H9 (cell line): ENCODE results near the gene LYPD1. TPM values are rescaled to one million over a fixed set of nuclear protein-coding genes. Genes with fewer than 3 reads are reported as not detected.

ENCODE experiments used
- DNase-seq: peaks from one replicate; pipeline ENCODE4 v3.0.0-alpha.2; 2017
- H2AFZ ChIP-seq: one replicate; pipeline ENCODE4 v1.6.1; 2013; ENCODE audit warnings: mild to moderate bottlenecking, low read length, control low read depth, moderate library complexity
- H2AK5ac ChIP-seq: 2 replicates; pipeline ENCODE4 v1.6.1; 2013; ENCODE audit warnings: low read length, control low read depth, mixed read lengths; ENCODE audit not compliant: insufficient read length
- H2BK120ac ChIP-seq: one replicate; pipeline ENCODE4 v1.6.1; 2013; ENCODE audit warnings: low read depth, mild to moderate bottlenecking, low read length, control low read depth, inconsistent platforms; ENCODE audit not compliant: poor library complexity, severe bottlenecking
- H2BK12ac ChIP-seq: 2 replicates; pipeline ENCODE4 v1.6.1; 2013; ENCODE audit warnings: low read length, control low read depth, mixed read lengths, low read depth; ENCODE audit not compliant: insufficient read length
- H2BK15ac ChIP-seq: 2 replicates; pipeline ENCODE4 v1.6.1; 2013; ENCODE audit warnings: low read depth, low read length, control low read depth
- H2BK20ac ChIP-seq: one replicate; pipeline ENCODE4 v1.6.1; 2013; ENCODE audit warnings: low read depth, mild to moderate bottlenecking, low read length, control low read depth, inconsistent platforms; ENCODE audit not compliant: poor library complexity, severe bottlenecking
- H2BK5ac ChIP-seq: 2 replicates; pipeline ENCODE4 v1.6.1; 2013; ENCODE audit warnings: low read length, control low read depth, mixed read lengths; ENCODE audit not compliant: insufficient read length
- H3K14ac ChIP-seq: 2 replicates; pipeline ENCODE4 v1.6.1; 2013; ENCODE audit warnings: low read length, control low read depth; ENCODE audit not compliant: insufficient read depth
- H3K18ac ChIP-seq: 2 replicates; pipeline ENCODE4 v1.6.1; 2013; ENCODE audit warnings: low read depth, mild to moderate bottlenecking, mixed read lengths, low read length, control low read depth; ENCODE audit not compliant: insufficient read length
- H3K23ac ChIP-seq: 2 replicates; pipeline ENCODE4 v1.6.1; 2013; ENCODE audit warnings: low read length, control low read depth, mixed read lengths, low read depth; ENCODE audit not compliant: insufficient read length
- H3K23me2 ChIP-seq: 2 replicates; pipeline ENCODE4 v1.6.1; 2013; ENCODE audit warnings: low read depth, mild to moderate bottlenecking, mixed read lengths, low read length, control low read depth; ENCODE audit not compliant: insufficient read length, poor library complexity, severe bottlenecking
- H3K27ac ChIP-seq: 2 replicates; pipeline ENCODE4 v1.5.1; 2013; ENCODE audit warnings: low read length, control low read depth, mixed read lengths, low read depth; ENCODE audit not compliant: insufficient read length
- H3K27me3 ChIP-seq: 2 replicates; pipeline ENCODE4 v1.6.1; 2013; ENCODE audit warnings: low read length, control low read depth, inconsistent platforms; ENCODE audit not compliant: insufficient read depth
- H3K4ac ChIP-seq: 2 replicates; pipeline ENCODE4 v1.6.1; 2013; ENCODE audit warnings: low read depth, mild to moderate bottlenecking, control low read depth, inconsistent platforms, low read length, moderate library complexity
- H3K4me1 ChIP-seq: 2 replicates; pipeline ENCODE4 v1.6.1; 2013; ENCODE audit warnings: low read length, control low read depth, inconsistent platforms; ENCODE audit not compliant: insufficient read depth
- H3K4me2 ChIP-seq: 2 replicates; pipeline ENCODE4 v1.6.1; 2013; ENCODE audit warnings: low read length, control low read depth, mixed read lengths; ENCODE audit not compliant: insufficient read length, insufficient read depth
- H3K56ac ChIP-seq: 2 replicates; pipeline ENCODE4 v1.6.1; 2013; ENCODE audit warnings: low read depth, mild to moderate bottlenecking, mixed read lengths, low read length, control low read depth; ENCODE audit not compliant: insufficient read length
- H3K79me1 ChIP-seq: 2 replicates; pipeline ENCODE4 v1.6.1; 2013; ENCODE audit warnings: low read depth, mild to moderate bottlenecking, moderate library complexity, low read length, control low read depth, inconsistent platforms; ENCODE audit not compliant: insufficient read depth, poor library complexity, severe bottlenecking
- H3K79me2 ChIP-seq: 2 replicates; pipeline ENCODE4 v1.6.1; 2013; ENCODE audit warnings: low read length, control low read depth, inconsistent platforms; ENCODE audit not compliant: insufficient read depth
- H3K9ac ChIP-seq: 2 replicates; pipeline ENCODE4 v1.6.1; 2013; ENCODE audit warnings: low read length, control low read depth, mixed read lengths; ENCODE audit not compliant: insufficient read length; ENCODE audit errors: extremely low read depth
- H3K9me3 ChIP-seq: one replicate; pipeline ENCODE4 v1.6.1; 2013; ENCODE audit warnings: low read depth, low read length, inconsistent platforms; ENCODE audit not compliant: control insufficient read depth
- H3T11ph ChIP-seq: one replicate; pipeline ENCODE4 v1.6.1; 2013; ENCODE audit warnings: mild to moderate bottlenecking, low read length, control low read depth, inconsistent platforms
- H4K20me1 ChIP-seq: one replicate; pipeline ENCODE4 v1.6.1; 2013; ENCODE audit not compliant: control insufficient read depth, insufficient read length, insufficient read depth
- H4K5ac ChIP-seq: 2 replicates; pipeline ENCODE4 v1.6.1; 2013; ENCODE audit warnings: low read depth, mild to moderate bottlenecking, mixed read lengths, low read length, control low read depth; ENCODE audit not compliant: insufficient read length
- H4K8ac ChIP-seq: replicated peaks from 2 replicates; pipeline ENCODE4 v1.6.1; 2013; ENCODE audit warnings: low read length, control low read depth, mixed read lengths, low read depth; ENCODE audit not compliant: insufficient read length
- H4K91ac ChIP-seq: 2 replicates; pipeline ENCODE4 v1.6.1; 2013; ENCODE audit warnings: low read depth, mild to moderate bottlenecking, moderate library complexity, mixed read lengths, low read length, control low read depth; ENCODE audit not compliant: insufficient read length
- H3K27ac Mint-ChIP-seq, 3 experiments: 2 replicates in 2 of 3; 3 replicates in 1 of 3; pipeline ENCODE4 v1.8.0; 2020 to 2021; ENCODE audit warnings: mixed read lengths in 3 of 3, mild to moderate bottlenecking in 1 of 3, moderate library complexity in 1 of 3
- H3K27me3 Mint-ChIP-seq: 2 replicates; pipeline ENCODE4 v1.8.0; 2021; ENCODE audit warnings: low read depth, mild to moderate bottlenecking, moderate library complexity, mixed read lengths
- H3K36me3 Mint-ChIP-seq, 3 experiments: 2 replicates in 2 of 3; 3 replicates in 1 of 3; pipeline ENCODE4 v1.8.0; 2020 to 2021; ENCODE audit warnings: low read depth in 3 of 3, mixed read lengths in 3 of 3; ENCODE audit not compliant: insufficient read depth in 1 of 3
- H3K4me1 Mint-ChIP-seq, 2 experiments: 2 replicates each; pipeline ENCODE4 v1.8.0; 2020; ENCODE audit warnings: mixed read lengths in 2 of 2
- H3K4me3 Mint-ChIP-seq, 2 experiments: 2 replicates in 1 of 2; 3 replicates in 1 of 2; pipeline ENCODE4 v1.8.0; 2020 to 2021; ENCODE audit warnings: mild to moderate bottlenecking in 2 of 2, mixed read lengths in 2 of 2, moderate library complexity in 1 of 2
- H3K9me3 Mint-ChIP-seq, 2 experiments: 2 replicates in 1 of 2; 3 replicates in 1 of 2; pipeline ENCODE4 v1.8.0; 2020; ENCODE audit warnings: mild to moderate bottlenecking in 2 of 2, mixed read lengths in 2 of 2, moderate library complexity in 1 of 2
- CTCF ChIP-seq: fragments of 200-600 bp; sonication (generic); conservative IDR thresholded peaks from 3 replicates; pipeline ENCODE4 v1.8.0; 2021; ENCODE audit warnings: antibody characterized with exemption, mild to moderate bottlenecking
- WGBS: extraction: QIAGEN DNeasy Blood & Tissue Kit; methylation state at CpG from one replicate; pipeline ENCODE4 v1.1.7; 2013; ENCODE audit warnings: missing lambda C conversion rate, low lambda C conversion rate, mixed read lengths; ENCODE audit not compliant: insufficient read length; ENCODE audit errors: extremely low coverage; 5-methylcytosine and 5-hydroxymethylcytosine counted together
- total RNA-seq: library from RNA; stranded (reverse); gene quantifications from 2 replicates; pipeline ENCODE4 v1.2.1, GENCODE V29; 2021

LYPD1 gene
- total RNA-seq, 1 experiment from 2014 or later = 10.6 TPM

DNA sequence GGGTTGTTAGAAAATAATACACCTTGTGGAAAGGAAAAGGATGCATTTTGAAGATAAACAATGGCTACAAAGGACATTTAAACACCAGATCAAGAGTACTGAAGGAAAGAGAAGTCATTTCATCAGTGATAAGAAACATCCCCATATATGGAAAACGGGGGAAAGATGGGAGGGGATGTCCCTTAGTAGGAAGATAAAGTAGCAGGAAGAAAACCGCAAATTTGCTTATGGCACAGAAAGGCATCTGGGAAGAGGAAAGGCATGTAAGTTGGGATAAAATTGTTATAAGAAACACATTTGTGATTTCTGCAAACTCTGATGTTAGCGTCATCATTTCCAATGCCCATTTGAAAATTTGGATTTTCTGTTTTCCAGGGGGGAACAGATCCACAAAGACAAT lies 10.5 kb upstream of the LYPD1 start:
- H3K27me3 ChIP-seq = no peaks in the 10 kb centered on the region
- H3K9me3 ChIP-seq = no peaks in the 10 kb centered on the region
- no peak overlapping the region for H3K18ac ChIP-seq
- no peaks in the 10 kb centered on the region for H4K20me1 ChIP-seq
- H2AK5ac ChIP-seq = no peak overlapping the region
- no peak for TF ChIP-seq CTCF
- no peak overlapping the region for H3K27ac ChIP-seq
- H3K14ac ChIP-seq = no peak overlapping the region
- H3K79me1 ChIP-seq = no peaks in the 10 kb centered on the region
- H4K5ac ChIP-seq = no peak overlapping the region
- H2BK5ac ChIP-seq = no peak overlapping the region
- no peak overlapping the region for H3K56ac ChIP-seq
- no peaks in the 10 kb centered on the region for H3K4me1 ChIP-seq
- H3K4ac ChIP-seq = no peak overlapping the region
- no peaks in the 10 kb centered on the region; a peak in 1 of 5 replicates for H3K9me3 Mint-ChIP-seq
- H3K4me3 Mint-ChIP-seq = no peak overlapping the region
- H3K79me2 ChIP-seq = no peaks in the 10 kb centered on the region
- no peak overlapping the region for H3K27ac Mint-ChIP-seq
- H3K23me2 ChIP-seq = no peaks in the 10 kb centered on the region
- H3T11ph ChIP-seq = no peak overlapping the region
- no peak overlapping the region for H3K23ac ChIP-seq
- no peak overlapping the region for H4K91ac ChIP-seq
- peaks cover 7% of the 10 kb centered on the region for H3K27me3 Mint-ChIP-seq
- H3K9ac ChIP-seq = no peak overlapping the region
- H3K4me2 ChIP-seq = no peak overlapping the region
- no CpG with 5 or more reads among the region's 3 CpGs for WGBS
- DNase-seq = no peak
- H2BK120ac ChIP-seq = no peak overlapping the region
- no peak overlapping the region for H4K8ac ChIP-seq
- H3K4me1 Mint-ChIP-seq = no peaks in the 10 kb centered on the region
- no peak overlapping the region for H2AFZ ChIP-seq
- H2BK12ac ChIP-seq = no peak overlapping the region
- no peak overlapping the region for H2BK20ac ChIP-seq
- no peaks in the 10 kb centered on the region for H3K36me3 Mint-ChIP-seq
- no peak overlapping the region for H2BK15ac ChIP-seq
